Activated T-cell treated with anti-CD3 and anti-CD28 coated beads for 4 hours (primary cell): ENCODE results near the gene HSD3B2.

Experiments
- DNase-seq: peaks from one replicate; pipeline ENCODE4 v3.0.0-alpha.2; 2020

Gene HSD3B2

DNA sequence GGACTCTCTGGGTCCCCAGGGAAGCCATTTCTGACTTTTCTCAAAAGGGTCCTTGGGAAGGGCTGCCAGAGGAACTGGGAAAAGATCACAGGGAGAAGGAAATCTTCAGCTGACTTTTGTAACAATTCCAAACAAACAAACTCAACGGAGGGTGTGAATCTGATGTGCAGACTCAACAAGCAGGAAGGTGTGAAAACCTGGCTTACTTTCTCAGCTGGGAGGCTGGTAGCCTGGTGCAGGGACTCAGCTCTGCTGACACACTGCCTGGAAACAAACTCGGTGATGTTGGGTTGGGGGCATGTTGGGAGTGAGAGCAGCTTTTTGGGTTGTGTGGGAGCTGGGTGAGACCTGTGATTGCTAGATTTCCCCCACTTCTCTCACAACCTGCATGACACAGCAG lies 10.2 kb upstream of the HSD3B2 start:
- no peak for DNase-seq

DNA sequence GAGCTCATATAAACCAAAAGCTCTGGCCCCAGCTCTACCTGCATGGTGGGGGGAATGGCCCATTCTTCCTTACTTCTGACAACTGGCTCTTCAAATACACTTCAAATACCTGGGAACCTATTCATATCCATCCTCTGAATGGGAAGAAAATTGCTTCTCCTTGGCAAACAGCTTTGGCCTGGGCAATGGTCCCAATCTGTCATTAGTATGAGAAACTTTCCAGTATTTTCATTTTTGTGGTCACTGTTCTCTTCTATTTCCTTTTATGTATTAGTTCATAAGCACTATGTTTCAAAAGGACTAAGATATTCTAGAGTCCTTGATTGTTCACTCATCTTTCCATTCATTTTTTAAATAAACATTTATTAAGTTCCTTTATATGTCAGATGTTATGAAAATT lies 5.2 kb upstream of the HSD3B2 start:
- no peak for DNase-seq

DNA sequence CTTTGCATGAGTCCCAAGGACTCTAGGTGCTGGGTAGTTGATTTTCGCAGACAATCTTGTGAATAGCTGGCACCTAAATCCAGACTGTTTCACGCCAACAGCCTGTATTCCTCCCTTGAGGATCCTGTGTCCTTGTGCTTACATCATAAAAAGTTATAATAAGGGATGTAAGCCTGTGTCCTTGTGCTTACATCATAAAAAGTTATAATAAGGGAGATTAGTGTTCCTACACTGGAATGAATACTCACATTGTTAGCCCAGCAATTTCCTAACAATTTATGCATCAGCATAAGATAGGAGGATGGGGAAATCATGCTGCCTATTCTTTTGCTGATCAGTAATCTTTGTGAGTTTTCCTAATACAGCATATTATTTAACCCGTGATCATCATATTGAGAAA lies 4.0 kb upstream of the HSD3B2 start:
- no peak for DNase-seq

DNA sequence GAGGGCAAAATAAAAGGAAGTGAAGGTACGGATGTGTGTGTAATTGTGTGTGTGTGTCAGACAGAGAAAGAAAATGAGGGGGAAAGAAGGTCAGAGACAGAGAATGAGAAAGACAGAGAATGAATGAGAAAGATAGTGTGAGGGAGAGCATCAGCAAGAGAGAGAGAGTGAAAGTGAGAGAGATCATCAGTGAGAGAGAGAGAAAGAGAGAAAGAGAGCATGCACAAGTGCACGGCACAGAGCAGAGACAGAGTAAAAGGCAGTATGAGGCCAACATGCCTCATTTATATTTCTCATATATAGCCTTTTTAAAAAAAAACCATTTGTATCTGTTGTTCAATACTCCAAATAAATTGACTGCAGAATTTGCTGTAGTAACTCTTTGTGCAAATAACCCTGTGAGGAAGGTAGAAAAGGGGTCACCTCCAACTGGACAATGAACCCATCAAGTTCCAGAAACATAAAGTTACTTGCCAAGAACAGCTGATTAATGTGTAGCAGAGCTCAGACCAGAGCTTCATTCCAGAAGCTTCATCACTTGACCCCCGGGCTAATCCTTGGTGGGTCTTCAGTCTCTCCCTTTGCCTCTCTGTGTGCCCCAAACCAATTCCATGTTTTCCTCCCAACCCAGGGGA lies 1.2 kb downstream of the HSD3B2 start:
- no peak for DNase-seq

DNA sequence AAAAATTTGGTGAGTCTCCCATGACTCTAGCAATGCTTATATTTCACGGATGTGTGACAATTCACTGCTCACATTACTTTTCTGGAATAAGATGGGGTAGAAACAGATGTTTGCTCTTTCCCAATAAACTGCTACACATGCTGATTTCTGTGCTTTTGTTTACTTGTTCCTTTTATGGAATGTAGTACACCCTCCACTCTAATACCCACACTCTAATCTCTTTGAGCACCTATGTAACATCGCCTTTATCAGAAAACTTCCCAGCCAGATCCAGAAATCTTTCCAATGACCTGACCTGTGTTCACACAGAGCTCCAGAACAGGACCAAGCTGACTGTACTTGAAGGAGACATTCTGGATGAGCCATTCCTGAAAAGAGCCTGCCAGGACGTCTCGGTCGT lies 4.2 kb downstream of the HSD3B2 start:
- no peak for DNase-seq

DNA sequence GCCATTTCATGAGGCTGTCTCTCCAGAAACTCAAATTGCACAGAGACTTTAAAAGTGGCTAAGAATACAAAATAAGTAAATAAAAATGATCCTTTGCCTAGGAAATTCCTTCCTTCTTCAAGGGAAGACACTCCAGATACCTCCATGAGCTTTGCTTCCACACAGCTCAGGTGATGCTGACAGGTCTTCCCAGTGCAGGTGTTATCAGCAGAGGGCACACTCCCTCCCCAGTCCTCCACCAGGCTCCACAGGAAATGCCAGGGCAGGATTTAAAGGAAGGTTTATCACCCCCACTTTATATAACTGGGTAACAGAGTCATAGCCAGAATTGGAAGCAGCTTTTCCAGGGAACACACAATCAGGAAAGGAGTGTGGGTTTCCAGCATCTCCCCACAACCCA lies 5.7 kb downstream of the HSD3B2 start:
- DNase-seq, result no peak

DNA sequence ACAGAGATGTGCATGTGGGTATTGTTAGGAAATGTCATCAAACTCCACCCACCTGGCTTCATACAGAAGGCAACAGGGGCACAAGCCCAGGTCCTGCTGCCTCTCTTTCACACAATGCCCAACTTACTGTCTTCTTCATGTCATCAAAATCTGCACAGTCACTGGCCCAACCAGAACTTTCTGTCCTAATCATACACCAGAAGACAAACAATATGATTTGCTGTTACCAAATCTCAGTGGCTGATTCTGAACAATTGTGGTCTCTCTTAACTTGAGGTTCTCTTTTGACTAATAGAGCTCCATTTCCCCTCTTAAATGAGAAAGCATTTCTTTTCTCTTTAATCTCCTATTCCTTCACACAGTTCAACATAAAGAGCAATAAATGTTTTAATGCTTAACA lies 7.7 kb downstream of the HSD3B2 start:
- no peak for DNase-seq

DNA sequence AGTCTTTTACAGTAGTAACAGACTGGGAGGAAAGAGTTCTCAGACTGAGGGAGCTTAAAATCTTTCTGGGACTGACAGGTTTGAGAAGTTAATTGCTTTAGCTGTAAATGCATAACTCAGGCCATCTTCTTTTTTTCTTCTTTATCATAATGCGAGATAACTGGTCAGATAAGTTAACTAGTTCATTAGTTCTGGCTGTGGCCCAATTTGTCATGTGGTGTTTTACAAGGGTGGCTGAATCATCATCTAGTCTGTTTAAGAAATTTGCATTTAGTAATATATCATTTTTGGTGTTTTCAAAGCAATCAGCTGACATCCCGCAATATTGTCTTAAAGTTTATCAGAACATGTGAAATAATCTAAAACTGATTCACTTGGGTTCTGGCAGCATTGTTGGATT lies 14.0 kb downstream of the HSD3B2 start:
- DNase-seq, result no peak

DNA sequence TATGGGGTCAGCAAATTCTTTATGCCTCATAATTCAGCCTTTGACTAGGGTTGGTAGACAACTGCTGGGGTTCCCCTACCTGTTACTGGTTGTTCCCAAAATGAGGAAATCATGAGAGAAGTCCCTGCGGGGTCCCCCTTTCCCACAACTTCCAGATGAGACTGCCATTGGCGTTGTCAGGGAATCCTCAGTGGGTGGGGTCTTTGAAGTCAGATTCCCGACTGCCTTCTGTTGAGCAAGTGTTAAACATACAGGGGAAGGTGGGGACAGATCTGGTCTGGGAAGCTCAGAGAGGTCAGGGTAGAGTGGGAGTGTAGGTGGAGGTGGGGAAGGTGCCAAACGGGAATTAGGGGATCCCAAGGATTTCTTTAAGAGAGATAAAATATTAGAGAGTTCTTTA lies 14.7 kb downstream of the HSD3B2 start:
- no peak for DNase-seq

DNA sequence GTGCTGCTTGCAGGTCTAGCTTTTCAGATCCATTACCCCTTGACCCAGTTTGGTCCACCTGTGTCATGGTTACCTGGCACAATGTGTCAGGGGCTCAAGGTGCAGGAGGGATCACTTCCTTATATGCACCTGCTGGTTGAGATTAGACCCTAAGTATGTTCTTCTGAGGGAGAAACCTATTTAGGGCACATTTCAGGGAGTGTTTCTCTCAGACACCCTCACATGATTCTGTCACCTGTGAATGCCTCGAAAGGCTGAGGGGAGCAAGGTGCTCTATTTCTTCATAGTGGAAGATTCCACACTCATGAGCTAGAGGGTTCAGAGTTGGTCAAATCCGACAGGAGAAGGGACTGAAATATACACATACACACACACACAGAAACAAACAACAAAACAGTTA lies 15.5 kb downstream of the HSD3B2 start:
- no peak for DNase-seq

DNA sequence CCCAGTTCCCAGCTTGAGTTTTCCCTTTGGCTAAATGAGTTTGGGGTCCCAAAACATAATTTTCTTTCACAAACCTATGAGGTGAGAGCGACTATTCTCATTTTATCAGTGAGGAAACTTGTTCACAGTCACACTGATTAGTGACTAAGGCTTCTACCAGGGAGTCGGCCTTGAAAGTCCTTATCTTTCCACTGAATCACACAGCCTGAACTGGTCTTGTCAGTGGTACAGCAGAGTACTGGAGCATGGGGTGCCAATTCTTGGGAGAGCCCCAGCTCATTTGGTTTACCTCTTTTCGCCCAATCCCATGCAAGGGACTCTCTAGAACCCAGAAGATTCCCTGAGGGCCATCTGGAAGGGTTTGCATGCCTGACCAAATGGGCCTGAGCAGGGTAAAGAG lies 16.9 kb downstream of the HSD3B2 start:
- no peak for DNase-seq

DNA sequence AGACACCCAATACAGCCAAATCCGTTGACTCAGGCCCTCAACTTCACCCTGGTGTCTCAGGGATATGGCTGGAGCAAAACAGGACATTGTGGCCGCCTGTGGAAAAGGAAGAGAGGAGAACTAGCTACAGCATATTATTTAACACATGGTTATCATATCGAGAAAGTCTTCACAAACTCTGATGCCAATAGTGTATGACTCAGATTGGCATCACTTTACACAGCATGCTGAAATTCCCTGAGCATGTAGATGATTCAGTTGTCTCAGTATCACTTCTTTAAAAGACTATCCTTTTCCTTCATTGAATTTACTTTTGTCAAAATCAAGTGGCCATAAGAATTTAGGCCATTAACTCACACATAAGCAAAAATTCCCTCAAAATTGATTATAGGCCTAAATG lies 20.1 kb downstream of the HSD3B2 start:
- no peak for DNase-seq

DNA sequence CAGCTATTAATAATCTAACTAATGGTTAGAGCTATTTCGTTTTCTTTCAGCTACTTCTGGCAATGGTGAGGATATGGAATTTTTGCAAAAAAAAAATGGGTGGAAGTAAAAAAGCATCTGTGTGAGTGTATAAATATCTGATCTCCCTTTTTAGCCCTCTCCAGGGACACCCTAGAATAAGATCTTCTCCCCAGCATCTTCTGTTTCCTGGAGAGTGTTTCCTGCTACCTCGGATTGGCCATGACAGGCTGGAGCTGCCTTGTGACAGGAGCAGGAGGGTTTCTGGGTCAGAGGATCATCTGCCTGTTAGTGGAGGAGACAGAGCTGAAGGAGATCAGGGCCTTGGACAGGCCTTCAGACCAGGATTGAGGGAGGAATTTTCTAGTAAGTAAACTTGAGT lies 23.8 kb downstream of the HSD3B2 start:
- DNase-seq, result no peak

DNA sequence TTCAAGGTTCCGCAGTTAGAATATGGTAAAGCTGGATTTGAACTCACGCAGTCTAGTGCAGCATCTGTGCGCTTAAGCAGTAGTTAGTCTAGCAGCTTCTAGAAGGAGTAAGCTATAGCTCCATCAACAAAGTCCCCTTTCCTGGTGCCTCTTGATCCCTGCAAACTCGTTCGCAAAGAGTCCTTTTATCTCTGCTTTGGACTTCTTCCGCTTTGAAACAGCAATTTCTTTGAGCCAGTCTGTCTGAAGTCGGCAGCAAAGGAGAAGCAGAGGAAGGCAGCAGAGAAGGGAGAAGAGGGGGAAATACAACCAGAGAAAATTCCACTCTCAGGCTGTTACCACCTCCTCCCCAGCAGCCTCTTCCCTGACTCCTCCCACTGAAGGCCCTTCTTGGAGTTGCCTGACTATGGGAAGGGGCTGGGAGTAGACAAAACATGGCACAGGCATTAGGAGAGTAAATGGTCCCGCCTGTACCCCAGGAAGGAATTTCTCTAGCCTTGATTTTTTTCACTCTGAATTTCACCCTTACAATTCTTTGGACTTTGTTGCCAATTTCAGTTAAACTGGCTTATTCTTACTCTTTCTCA lies 25.9 kb downstream of the HSD3B2 start:
- DNase-seq, result no peak

DNA sequence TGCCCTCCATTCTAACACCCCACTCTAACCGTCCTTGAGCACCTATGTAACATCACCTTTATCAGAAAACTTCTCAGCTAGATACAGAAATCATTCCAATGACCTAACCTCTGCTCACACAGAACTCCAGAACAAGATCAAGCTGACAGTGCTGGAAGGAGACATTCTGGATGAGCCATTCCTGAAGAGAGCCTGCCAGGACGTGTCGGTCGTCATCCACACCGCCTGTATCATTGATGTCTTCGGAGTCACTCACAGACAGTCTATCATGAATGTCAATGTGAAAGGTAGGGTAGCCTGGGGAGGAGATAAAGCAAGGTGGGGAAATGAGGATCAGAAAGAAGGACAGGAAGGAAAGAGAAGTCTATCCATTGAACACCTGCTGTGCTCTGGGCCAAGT lies 27.8 kb downstream of the HSD3B2 start:
- no peak for DNase-seq

DNA sequence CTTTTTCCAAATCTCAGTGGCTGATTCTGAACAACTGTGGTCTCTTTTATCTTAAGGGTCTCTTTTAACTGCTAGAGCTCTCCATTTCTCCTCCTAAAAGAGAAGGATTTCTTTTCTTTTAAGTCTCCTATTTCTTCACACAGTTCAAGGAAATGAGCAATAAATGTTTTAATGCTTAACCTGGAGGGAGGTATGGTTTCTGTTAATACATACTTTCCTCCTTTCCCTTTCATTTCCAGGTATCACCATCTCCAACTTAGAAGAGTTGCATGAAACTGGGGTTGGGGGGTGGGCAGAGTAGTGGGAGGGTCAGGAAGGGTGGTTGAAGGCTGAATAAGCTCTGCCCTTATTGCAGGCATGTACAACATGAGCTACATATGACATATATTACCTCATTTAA lies 31.4 kb downstream of the HSD3B2 start:
- no peak for DNase-seq

DNA sequence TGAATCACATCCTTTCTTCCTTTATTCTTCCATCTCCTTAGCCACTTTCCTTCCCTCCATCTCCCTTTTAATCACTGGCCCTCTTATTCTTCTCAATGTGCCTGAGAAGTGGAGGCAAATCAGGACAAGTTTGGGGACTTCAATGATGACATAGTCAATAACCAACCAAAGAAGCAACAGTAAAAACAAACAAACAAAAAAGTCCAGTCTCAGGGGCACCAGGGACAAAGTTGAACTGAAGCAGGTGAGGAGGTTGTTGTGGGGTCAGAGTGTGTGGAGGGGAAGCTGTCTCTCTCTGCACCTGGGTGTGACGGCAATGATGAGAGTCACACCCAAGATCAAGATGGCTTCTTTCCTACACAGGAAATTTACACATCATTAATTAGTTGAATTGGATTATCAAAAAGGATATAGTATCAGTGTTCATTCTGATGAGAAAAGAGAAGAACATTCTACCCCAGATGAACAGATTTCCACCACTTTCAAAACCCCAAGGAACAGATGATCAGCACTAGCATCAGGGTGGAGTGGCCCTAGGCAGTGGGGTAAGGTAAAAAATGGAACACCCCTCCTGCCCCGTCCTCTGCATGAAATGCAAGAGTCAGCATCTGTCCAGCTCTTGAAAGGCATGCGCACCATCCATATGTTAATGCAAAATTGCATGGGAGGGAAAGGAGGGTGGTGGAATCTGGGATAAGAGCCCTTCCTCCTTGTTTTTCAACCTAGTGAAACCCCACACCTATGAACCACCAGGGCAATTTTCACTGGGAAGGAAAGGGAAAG lies 32.6 kb downstream of the HSD3B2 start:
- DNase-seq, result no peak

DNA sequence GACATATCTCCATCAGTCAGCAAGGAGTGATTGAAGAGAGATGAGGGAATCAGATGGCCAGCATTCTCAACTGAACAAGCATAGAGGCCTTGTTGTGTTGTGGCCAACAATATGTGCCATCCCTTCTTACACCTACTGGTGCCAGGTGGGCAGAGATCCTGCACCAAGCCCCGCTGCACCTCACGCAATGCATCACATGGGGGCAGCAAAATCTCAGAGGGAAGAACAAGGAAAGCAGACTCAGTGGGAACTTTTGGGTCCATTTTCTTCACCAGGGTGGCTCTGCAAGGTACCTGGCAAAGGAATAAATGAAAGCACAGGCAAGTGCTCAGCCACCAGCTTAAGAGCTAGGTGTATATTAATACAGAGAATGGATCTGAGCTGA lies 33.2 kb downstream of the HSD3B2 start:
- DNase-seq, result no peak

DNA sequence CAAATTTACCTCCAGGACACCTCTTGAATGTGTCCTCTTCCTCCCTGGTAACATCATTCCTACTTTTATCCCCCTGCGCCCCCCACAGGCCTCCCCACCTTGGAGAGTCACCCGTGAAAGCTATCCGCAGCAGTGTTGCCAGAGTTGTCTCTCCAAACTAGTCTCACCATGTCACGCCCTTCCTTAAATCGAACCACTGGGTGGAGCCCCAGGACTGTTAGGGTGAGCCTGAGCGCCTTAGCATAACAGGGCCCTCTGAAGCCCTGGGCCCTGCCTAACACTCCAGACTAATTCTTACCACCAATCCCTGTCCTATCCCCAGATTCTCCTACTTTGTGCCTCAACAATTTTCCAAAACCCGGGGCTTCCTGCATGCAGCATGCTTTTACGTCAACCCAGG lies 35.0 kb downstream of the HSD3B2 start:
- no peak for DNase-seq

DNA sequence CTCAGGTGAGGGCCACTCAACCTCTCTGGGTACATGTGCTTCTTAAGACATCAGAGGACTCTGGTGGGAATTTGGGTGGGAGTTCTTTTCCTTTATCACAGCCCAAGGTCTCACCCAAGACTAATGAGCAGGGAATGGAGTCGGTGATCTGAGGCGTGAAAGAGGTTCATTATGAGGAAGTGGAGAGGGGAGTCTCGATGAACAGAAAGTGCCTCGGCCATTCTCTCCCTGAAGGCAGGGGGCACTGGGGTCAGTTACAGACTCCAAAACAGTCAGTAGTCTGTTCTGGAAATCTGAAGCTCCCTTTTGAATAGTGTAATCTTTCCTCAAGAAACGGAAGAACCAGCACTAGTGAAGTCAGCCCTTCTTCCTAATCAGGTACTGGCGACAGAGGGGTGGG lies 36.2 kb downstream of the HSD3B2 start:
- no peak for DNase-seq

DNA sequence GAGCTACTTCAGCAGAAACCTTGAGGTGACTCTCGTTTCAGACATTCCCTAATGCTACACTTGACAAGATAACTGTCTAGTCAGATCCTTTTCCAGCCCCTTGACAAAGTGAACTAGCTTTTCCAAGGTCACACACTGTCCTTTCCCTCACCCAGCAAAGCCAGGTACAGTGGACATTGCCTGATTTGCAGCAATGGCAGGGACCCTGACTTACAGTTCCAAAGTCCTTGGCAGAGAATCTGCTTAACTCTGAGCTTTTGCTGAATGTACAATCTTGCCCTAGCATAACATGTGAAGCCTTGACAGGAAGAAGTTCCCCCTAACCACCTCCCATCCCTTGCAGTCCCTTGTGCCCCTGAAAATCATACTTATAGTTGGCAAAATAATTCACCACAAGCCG lies 37.1 kb downstream of the HSD3B2 start:
- no peak for DNase-seq

DNA sequence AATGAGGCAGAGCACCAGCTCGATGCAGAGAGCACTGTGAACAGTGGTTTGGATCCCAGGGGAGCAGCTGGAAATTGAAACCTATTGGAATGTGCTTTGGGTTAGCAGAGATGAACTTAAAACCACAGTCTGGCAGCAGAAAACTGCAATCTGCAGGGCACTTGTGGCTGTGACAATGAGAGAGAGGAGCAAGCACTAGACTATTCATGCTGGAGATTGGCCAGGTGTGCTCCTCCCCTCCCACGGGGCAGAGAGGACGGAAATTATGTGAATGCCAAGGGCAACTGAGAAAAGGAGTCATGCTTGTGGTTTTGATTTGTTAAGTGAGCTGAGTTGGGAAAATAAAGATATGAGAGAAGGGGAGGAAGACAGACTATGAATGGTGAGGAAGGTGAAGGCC lies 38.1 kb downstream of the HSD3B2 start:
- DNase-seq, result no peak

DNA sequence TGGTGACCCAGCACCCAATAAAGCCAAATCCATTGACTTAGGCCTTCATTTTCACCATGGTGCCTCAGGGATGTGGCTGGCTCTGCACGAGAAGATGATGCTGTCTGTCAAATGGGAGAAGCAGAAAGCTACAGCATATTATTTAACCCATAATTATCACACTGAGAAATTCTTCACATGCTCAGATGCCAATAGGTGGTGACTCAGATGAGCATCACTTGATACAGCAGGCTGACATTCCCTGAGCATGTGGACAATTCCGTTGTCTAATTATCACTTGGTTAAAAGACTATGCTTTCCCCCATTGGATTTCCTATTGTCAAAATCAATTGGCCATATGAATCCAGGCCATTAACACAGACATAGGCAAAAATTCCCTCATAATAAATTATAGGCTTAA lies 48.0 kb downstream of the HSD3B2 start:
- DNase-seq, result no peak

DNA sequence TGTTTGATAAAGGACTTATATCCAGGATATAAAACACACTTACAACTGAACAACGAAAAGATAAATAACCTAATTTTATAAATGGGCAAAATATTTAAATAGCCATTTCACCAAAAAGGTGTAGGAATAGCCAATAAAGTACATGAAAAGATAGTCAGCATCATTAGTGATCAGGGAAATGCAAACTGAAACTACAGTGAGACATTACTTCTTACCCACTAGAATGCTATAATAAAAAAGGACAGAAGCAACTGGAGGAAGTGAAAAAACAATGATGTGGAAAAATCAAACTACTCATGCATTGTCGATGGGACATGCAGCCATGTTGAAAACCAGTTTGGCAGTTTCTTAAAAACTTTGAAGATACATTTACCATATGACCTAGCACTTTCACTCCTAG lies 48.6 kb downstream of the HSD3B2 start:
- DNase-seq, result no peak

DNA sequence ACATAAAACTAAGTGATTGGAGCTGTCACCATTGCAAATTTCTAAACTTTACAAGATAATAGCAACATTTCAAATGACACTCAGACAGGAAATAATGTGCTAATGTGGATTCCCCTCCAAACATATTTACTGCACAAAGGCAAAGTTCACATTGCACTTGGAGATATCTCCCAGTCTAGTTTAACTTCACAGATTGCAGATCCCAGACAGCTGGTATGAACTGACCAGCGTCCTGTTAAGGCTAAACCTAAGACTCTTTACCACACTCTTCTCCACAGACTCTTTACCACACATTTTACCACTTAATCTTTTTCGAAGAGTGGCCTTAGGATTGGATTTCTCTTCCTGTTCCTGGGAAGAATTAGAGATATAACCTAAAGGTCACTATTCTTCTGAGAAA lies 51.5 kb downstream of the HSD3B2 start:
- no peak for DNase-seq
